ENCODE measurements around the gene MRGPRG. TPM values are rescaled to one million over a fixed set of nuclear protein-coding genes. Genes with fewer than 3 reads are reported as not detected.

The MRGPRG gene
- total and polyA plus RNA-seq, 2 of the 8 experiments (the other 6 are each of a cell fraction or from before 2014, with no cell fraction given) = not detected

DNA sequence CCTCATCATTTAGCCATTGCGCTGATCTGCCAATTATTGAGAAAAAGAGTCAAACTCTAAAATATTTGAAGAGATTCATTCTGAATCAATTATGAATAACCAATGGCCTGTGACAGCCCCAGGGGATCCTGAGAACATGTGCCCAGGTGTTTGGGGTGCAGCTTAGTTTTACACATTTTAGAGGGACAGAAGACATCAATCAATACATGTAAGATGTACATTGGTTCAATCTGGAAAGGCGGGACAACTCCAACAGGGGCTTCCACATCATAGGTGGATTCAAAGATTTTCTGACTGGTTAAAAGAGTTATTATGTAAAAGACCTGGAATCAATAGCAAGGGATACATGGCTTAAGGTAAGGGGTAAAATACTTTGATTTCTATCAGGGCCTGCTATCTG, 18.5 kb upstream of the MRGPRG start (continued):
- TF ChIP-seq NANOG (IDR thresholded peaks at IDR 0.05; ENCODE audit: insufficient read depth, low read depth, low read length, poor library complexity, severe bottlenecking) = no peak
- TF ChIP-seq RNF2 (IDR thresholded peaks at IDR 0.05; ENCODE audit: borderline replicate concordance, low read depth, low read length, missing control alignments, poor library complexity, severe bottlenecking) = no peak
- no peak for TF ChIP-seq CHD1 (IDR thresholded peaks at IDR 0.05; ENCODE audit: low read depth, low read length)
